HepG2 (cell line): ENCODE data around the gene SLC35A2. TPM values are rescaled to one million over a fixed set of nuclear protein-coding genes. Genes with fewer than 3 reads are reported as not detected.
A peak's percentile ranks its signal among the peaks of the same experiment; 100 is the strongest.

Experiments used
- ATAC-seq: fragments of 200-7000 bp; cut with Tn5 transposase; 3 replicates; pipeline ENCODE4 v1.9.1; 2020; ENCODE audit warnings: mild to moderate bottlenecking, moderate library complexity
- BruUV-seq: library from RNA; stranded (reverse); fragments of 400-500 nt; replicated peaks from 2 replicates; lab custom pipeline; 2021; lab: Mats Ljungman, UMichigan
- CTCF ChIA-PET: fragments of 300-600 bp; formaldehyde crosslinking; extraction: SDS; loops from one replicate; lab custom pipeline; 2021; ENCODE audit warnings: low total read pairs, inconsistent platforms, low intra/inter-chr PET ratio; lab: Yijun Ruan, JAX
- POLR2A ChIA-PET: fragments of 350-600 bp; sonication (Branson Sonifier 250); formaldehyde crosslinking; loops from one replicate; lab custom pipeline; 2020; ENCODE audit warnings: antibody characterized with exemption, inconsistent platforms; lab: Yijun Ruan, JAX
- DNase-seq: peaks from one replicate; pipeline ENCODE4 v3.0.0-alpha.2; 2015; ENCODE audit warnings: low spot score
- FAIRE-seq: peaks from 3 replicates; lab custom pipeline; 2011; peaks lifted over from hg19 to GRCh38; lab: Jason Lieb, UNC
- H2AFZ ChIP-seq: one replicate; pipeline ENCODE4 v1.6.1; 2011; ENCODE audit warnings: low read length, inconsistent platforms
- H3K27ac ChIP-seq: fragments of 300-600 bp; 3 replicates; pipeline ENCODE4 v1.8.0; 2011; ENCODE audit warnings: mixed run types, mild to moderate bottlenecking, mixed read lengths, low read length, inconsistent platforms; ENCODE audit not compliant: insufficient read depth; ENCODE audit errors: extremely low read length
- H3K27me3 ChIP-seq, 2 experiments: fragments of 200-600 bp in 1 of 2; 2 replicates in 1 of 2; 3 replicates in 1 of 2; pipeline versions ENCODE4 v1.6.0 to v1.8.0; 2011; ENCODE audit warnings: low read length in 2 of 2, mild to moderate bottlenecking in 2 of 2, moderate library complexity in 2 of 2, inconsistent platforms in 1 of 2; ENCODE audit not compliant: insufficient read depth in 2 of 2, control insufficient read depth in 1 of 2
- H3K36me3 ChIP-seq, 2 experiments: fragments of 200-600 bp in 1 of 2; replicated peaks in 1 of 2; 2 replicates in 1 of 2; 3 replicates in 1 of 2; pipeline versions ENCODE4 v1.5.1 to v1.8.0; 2011; ENCODE audit warnings: low read length in 2 of 2, inconsistent platforms in 1 of 2; ENCODE audit not compliant: insufficient read depth in 2 of 2, control insufficient read depth in 1 of 2
- H3K4me1 ChIP-seq: 2 replicates; pipeline ENCODE4 v1.5.1; 2012; ENCODE audit warnings: low read length, inconsistent platforms; ENCODE audit not compliant: insufficient read depth
- H3K4me2 ChIP-seq: 2 replicates; pipeline ENCODE4 v1.6.0; 2011; ENCODE audit warnings: low read depth, low read length, inconsistent platforms
- H3K4me3 ChIP-seq, 3 experiments: fragments of 200-600 bp in 1 of 3; sonication (generic), shearing (Covaris generic) in 1 of 3; replicated peaks in 1 of 3; 2 replicates each; pipeline ENCODE4 v1.5.1; 2011 to 2016; ENCODE audit warnings: low read length in 3 of 3, inconsistent platforms in 2 of 3, low read depth in 2 of 3, mild to moderate bottlenecking in 2 of 3, control low read depth in 1 of 3, mixed read lengths in 1 of 3; ENCODE audit not compliant: insufficient read depth in 1 of 3
- H3K79me2 ChIP-seq: one replicate; pipeline ENCODE4 v1.6.1; 2011; ENCODE audit warnings: low read length, inconsistent platforms; ENCODE audit not compliant: insufficient read depth
- H3K9ac ChIP-seq: 2 replicates; pipeline ENCODE4 v1.6.0; 2011; ENCODE audit warnings: mild to moderate bottlenecking, low read depth, low read length, inconsistent platforms; ENCODE audit not compliant: insufficient read depth
- H3K9me3 ChIP-seq: 2 replicates; pipeline ENCODE4 v1.5.1; 2012; ENCODE audit warnings: mild to moderate bottlenecking, low read length
- H4K20me1 ChIP-seq: 2 replicates; pipeline ENCODE4 v1.6.0; 2011; ENCODE audit warnings: inconsistent platforms, mild to moderate bottlenecking, low read length, moderate library complexity; ENCODE audit not compliant: insufficient read depth
- AGO2 ChIP-seq: fragments of 200-400 bp; formaldehyde crosslinking; optimal IDR thresholded peaks from 2 replicates; pipeline ENCODE3; 2017; ENCODE audit warnings: mild to moderate bottlenecking, low read depth, low read length, moderate library complexity
- ARID5B ChIP-seq: IDR thresholded peaks from 2 replicates; pipeline ENCODE4 v1.4.0; 2020; ENCODE audit warnings: mild to moderate bottlenecking, missing genetic modification reagents
- CEBPB ChIP-seq: IDR thresholded peaks from 2 replicates; pipeline ENCODE4 v1.6.1; 2011; ENCODE audit warnings: low read depth, low read length, improper control_type of control experiment, borderline replicate concordance
- DMTF1 ChIP-seq: sonication (generic); formaldehyde crosslinking; IDR thresholded peaks from 2 replicates; pipeline ENCODE4 v1.4.0; 2020; ENCODE audit warnings: mild to moderate bottlenecking, missing genetic modification reagents
- DNMT1 ChIP-seq: sonication (generic); formaldehyde crosslinking; IDR thresholded peaks from 2 replicates; pipeline ENCODE4 v1.5.1; 2020; ENCODE audit warnings: mild to moderate bottlenecking, missing genetic modification reagents
- DRAP1 ChIP-seq: IDR thresholded peaks from 2 replicates; pipeline ENCODE4 v1.6.1; 2016; ENCODE audit warnings: missing genetic modification reagents, missing compliant biosample characterization
- HNRNPK ChIP-seq: fragments of 200-400 bp; formaldehyde crosslinking; IDR thresholded peaks from 2 replicates; pipeline ENCODE4 v1.6.1; 2018; ENCODE audit warnings: low read length, low read depth, moderate library complexity, mild to moderate bottlenecking; ENCODE audit not compliant: poor library complexity, severe bottlenecking
- POLR2AphosphoS5 ChIP-seq: IDR thresholded peaks from 2 replicates; pipeline ENCODE4 v1.6.1; 2012; ENCODE audit warnings: low read depth, low read length
- SMC3 ChIP-seq: IDR thresholded peaks from 2 replicates; pipeline ENCODE4 v1.6.1; 2011; ENCODE audit warnings: low read length, improper control_type of control experiment
- TEF ChIP-seq: sonication (generic); formaldehyde crosslinking; IDR thresholded peaks from 2 replicates; pipeline ENCODE4 v1.5.0; 2020; ENCODE audit warnings: missing genetic modification reagents
- YY1 ChIP-seq: IDR thresholded peaks from 2 replicates; pipeline ENCODE4 v1.6.1; 2011; ENCODE audit warnings: low read length, low read depth, moderate library complexity, mild to moderate bottlenecking; ENCODE audit not compliant: insufficient read depth, insufficient replicate concordance
- ZFP36 ChIP-seq: fragments of 150-350 bp; IDR thresholded peaks from 2 replicates; pipeline ENCODE4 v1.6.1; 2018; ENCODE audit warnings: borderline replicate concordance, low read length, low read depth; ENCODE audit not compliant: partially characterized antibody
- ZNF224 ChIP-seq: sonication (generic); formaldehyde crosslinking; IDR thresholded peaks from 2 replicates; pipeline ENCODE4 v1.5.0; 2020; ENCODE audit warnings: mild to moderate bottlenecking, missing genetic modification reagents
- ZNF326 ChIP-seq: sonication (generic); formaldehyde crosslinking; IDR thresholded peaks from 2 replicates; pipeline ENCODE4 v1.4.0; 2020; ENCODE audit warnings: missing genetic modification reagents, borderline replicate concordance
- ZNF496 ChIP-seq: sonication (generic); formaldehyde crosslinking; IDR thresholded peaks from 2 replicates; pipeline ENCODE4 v1.8.1; 2023; ENCODE audit warnings: mild to moderate bottlenecking, moderate library complexity, missing genetic modification reagents; ENCODE audit not compliant: insufficient replicate concordance
- ZNF740 ChIP-seq: sonication (generic); formaldehyde crosslinking; IDR thresholded peaks from 2 replicates; pipeline ENCODE4 v1.4.0; 2020; ENCODE audit warnings: missing genetic modification reagents
- ZNF780A ChIP-seq: sonication (generic); formaldehyde crosslinking; IDR thresholded peaks from 2 replicates; pipeline ENCODE4 v1.8.0; 2022; ENCODE audit warnings: mild to moderate bottlenecking, missing genetic modification reagents, moderate library complexity
- WGBS: methylation state at CpG from one replicate; pipeline ENCODE4 v1.1.6; 2017; ENCODE audit warnings: low lambda C conversion rate; 5-methylcytosine and 5-hydroxymethylcytosine counted together
- in situ Hi-C: cut with HindIII; loops from 2 replicates; pipeline ENCODE4 v1.10.0; 2017; ENCODE audit warnings: low pct_unique_long_range_greater_than_20kb; ENCODE audit not compliant: extremely low pct_ligation_motif_present
- intact Hi-C: fragments of 100-400 bp; cut with micrococcal nuclease; formaldehyde crosslinking; loops from one replicate; pipeline ENCODE4 v1.10.0; 2022; ENCODE audit not compliant: unreplicated experiment
- polyA plus RNA-seq, 8 experiments: library from polyadenylated mRNA; depleted of rRNA in 3 of 8; stranded (reverse) in 7 of 8; unstranded in 1 of 8; fragments of >200 nt; fragmentation: Illumina TruSeq in 4 of 8; extraction: Trizol in 4 of 8; gene quantifications; 2 replicates each; pipeline versions ENCODE4 v1.2.1 to v1.2.3, GENCODE V29; 2011 to 2016; ENCODE audit warnings: low read depth in 4 of 8, missing spikeins in 1 of 8, mixed read lengths in 1 of 8; ENCODE audit not compliant: insufficient read depth in 1 of 8
- total RNA-seq, 5 experiments: library from RNA; depleted of rRNA; stranded (reverse); fragments of >200 nt; fragmentation: Illumina TruSeq; extraction: Trizol; gene quantifications; 2 replicates each; pipeline ENCODE4 v1.2.3, GENCODE V29; 2016; ENCODE audit warnings: low read depth in 1 of 5

Gene SLC35A2
- total and polyA plus RNA-seq, 2 of the 13 experiments (the other 11 are each of a cell fraction or from before 2014, with no cell fraction given) = 32.1 to 40.8 TPM

GRCh38 chrX:48957477-48957826, 46.0 kb upstream of the SLC35A2 start, which contains the start of gene OTUD5:
Gene OTUD5 (minus strand): TSS chrX:48957607. CDS start chrX:48957570, 37 bp downstream.
- BruUV-seq = no TSS peak
- intact Hi-C loops (loop anchor here (5.0 kb wide), 1 partner anchor 85 kb away; the partner anchor contains the start of gene TFE3), in situ Hi-C loops (no loop called here)
- H3K27me3 ChIP-seq = no peaks in the 10 kb centered on the region
- FAIRE-seq = no peak
- peak; percentile 32 for ATAC-seq
- no peaks in the 10 kb centered on the region for H3K9me3 ChIP-seq
- H3K79me2 ChIP-seq = peaks cover 44% of the 10 kb centered on the region
- peak within 1 kb of the TSS; percentile 98 for H3K27ac ChIP-seq
- CTCF ChIA-PET = no interaction called here
- no peak within 1 kb of the TSS for H2AFZ ChIP-seq
- peak within 1 kb of the TSS; percentile 82 for H3K9ac ChIP-seq
- no CpG with 5 or more reads among the region's 53 CpGs for WGBS
- peak; percentile 39 for DNase-seq
- POLR2A ChIA-PET = interaction anchor here (0.7 to 2.4 kb wide), 9 partner anchors 11 to 220 kb away, joined by 3 to 11 read pairs (median 6); partner anchors contain the start of genes GRIPAP1, HDAC6 and TFE3
- H4K20me1 ChIP-seq = no peaks in the 10 kb centered on the region
- H3K4me1 ChIP-seq = peaks cover 69% of the 10 kb centered on the region
- peaks cover 0 to 8% of the 10 kb centered on the region in 2 experiments; a peak in 2 of 5 replicates for H3K36me3 ChIP-seq
- H3K4me3 ChIP-seq = peak within 1 kb of the TSS; percentile 62 to 81 (median 76)
- peak within 1 kb of the TSS; percentile 83 for H3K4me2 ChIP-seq
- TF ChIP-seq TEF (CRISPR knock-in tag) = no peak
- peak; percentile 54 for TF ChIP-seq YY1
- TF ChIP-seq DNMT1 (CRISPR knock-in tag) = no peak
- TF ChIP-seq ZNF740 (CRISPR knock-in tag) = no peak
- TF ChIP-seq SMC3 = no peak
- no peak for TF ChIP-seq POLR2AphosphoS5
- peak; percentile 97; the same call in 1 of the 2 replicates for TF ChIP-seq DMTF1 (CRISPR knock-in tag)
- no peak for TF ChIP-seq ZNF326 (CRISPR knock-in tag)
- no peak for TF ChIP-seq ZNF496 (CRISPR knock-in tag)
- no peak for TF ChIP-seq HNRNPK
- no peak for TF ChIP-seq ZNF780A (CRISPR knock-in tag)
- no peak for TF ChIP-seq ARID5B (CRISPR knock-in tag)
- TF ChIP-seq CEBPB = no peak
- peak; percentile 42; the same call in 1 of the 2 replicates for TF ChIP-seq DRAP1 (CRISPR knock-in tag)
- no peak for TF ChIP-seq ZNF224 (CRISPR knock-in tag)
- TF ChIP-seq AGO2 = peak; percentile 48
- no peak for TF ChIP-seq ZFP36
